Neuronal stem cell (in vitro differentiated cells): ENCODE results near the gene CRABP2.

Source experiments
- DNase-seq: peaks from one replicate; pipeline ENCODE4 v3.0.0-alpha.2; 2013; ENCODE audit warnings: low spot score
- H2AFZ ChIP-seq: one replicate; pipeline ENCODE4 v1.6.1; 2013; ENCODE audit warnings: mild to moderate bottlenecking, low read length, inconsistent platforms
- H2AK5ac ChIP-seq: 2 replicates; pipeline ENCODE4 v1.6.1; 2013; ENCODE audit warnings: low read depth, mild to moderate bottlenecking, inconsistent platforms, low read length, moderate library complexity, mixed read lengths
- H2BK120ac ChIP-seq: 2 replicates; pipeline ENCODE4 v1.6.1; 2013; ENCODE audit warnings: low read depth, mild to moderate bottlenecking, inconsistent platforms, low read length, moderate library complexity, mixed read lengths
- H2BK12ac ChIP-seq: one replicate; pipeline ENCODE4 v1.6.1; 2013; ENCODE audit warnings: low read length, inconsistent platforms
- H2BK15ac ChIP-seq: 2 replicates; pipeline ENCODE4 v1.6.1; 2013; ENCODE audit warnings: mild to moderate bottlenecking, low read length, inconsistent platforms, mixed read lengths
- H2BK5ac ChIP-seq: one replicate; pipeline ENCODE4 v1.6.1; 2013; ENCODE audit warnings: inconsistent platforms, mild to moderate bottlenecking, low read length, moderate library complexity
- H3K14ac ChIP-seq: one replicate; pipeline ENCODE4 v1.6.1; 2013; ENCODE audit warnings: low read length, inconsistent platforms
- H3K18ac ChIP-seq: 2 replicates; pipeline ENCODE4 v1.6.1; 2013; ENCODE audit warnings: low read length, inconsistent platforms
- H3K23ac ChIP-seq: 2 replicates; pipeline ENCODE4 v1.6.1; 2013; ENCODE audit warnings: low read depth, mild to moderate bottlenecking, mixed read lengths, low read length, inconsistent platforms; ENCODE audit not compliant: poor library complexity
- H3K27ac ChIP-seq: replicated peaks from 3 replicates; pipeline ENCODE4 v1.5.1; 2013; ENCODE audit warnings: low read length, inconsistent platforms
- H3K27me3 ChIP-seq, 3 experiments: 2 replicates each; pipeline ENCODE4 v1.6.1; 2013; ENCODE audit warnings: low read length in 3 of 3, mild to moderate bottlenecking in 2 of 3, inconsistent platforms in 1 of 3, low read depth in 1 of 3, mixed read lengths in 1 of 3, moderate library complexity in 1 of 3; ENCODE audit not compliant: control insufficient read depth in 3 of 3, insufficient read depth in 3 of 3
- H3K36me3 ChIP-seq, 2 donors: replicated peaks in 1 of 2; 2 replicates each; pipeline ENCODE4 v1.6.1; 2013; ENCODE audit warnings: low read length in 2 of 2; ENCODE audit not compliant: control insufficient read depth in 2 of 2, insufficient read depth in 2 of 2
- H3K4ac ChIP-seq: 2 replicates; pipeline ENCODE4 v1.6.1; 2013; ENCODE audit warnings: inconsistent platforms, mild to moderate bottlenecking, low read length, moderate library complexity
- H3K4me1 ChIP-seq, 2 donors: 1 replicate in 1 of 2; 2 replicates in 1 of 2; pipeline ENCODE4 v1.6.1; 2013; ENCODE audit warnings: low read length in 2 of 2, low read depth in 1 of 2; ENCODE audit not compliant: control insufficient read depth in 2 of 2, insufficient read depth in 1 of 2
- H3K4me2 ChIP-seq: one replicate; pipeline ENCODE4 v1.6.1; 2013; ENCODE audit warnings: mild to moderate bottlenecking, low read length, inconsistent platforms; ENCODE audit not compliant: insufficient read depth, poor library complexity, severe bottlenecking
- H3K4me3 ChIP-seq, 2 donors: 2 replicates each; pipeline ENCODE4 v1.5.1; 2013; ENCODE audit warnings: low read length in 2 of 2, mild to moderate bottlenecking in 2 of 2, inconsistent platforms in 1 of 2, moderate library complexity in 1 of 2
- H3K79me1 ChIP-seq: one replicate; pipeline ENCODE4 v1.6.1; 2013; ENCODE audit warnings: low read depth, mild to moderate bottlenecking, inconsistent platforms, low read length, moderate library complexity
- H3K9ac ChIP-seq: one replicate; pipeline ENCODE4 v1.6.1; 2013; ENCODE audit warnings: mild to moderate bottlenecking, low read depth, low read length, inconsistent platforms; ENCODE audit not compliant: poor library complexity
- H3K9me3 ChIP-seq, 2 donors: replicated peaks in 1 of 2; 2 replicates each; pipeline versions ENCODE3 to v1.6.1; 2013; ENCODE audit warnings: low read length in 2 of 2, mild to moderate bottlenecking in 2 of 2, inconsistent platforms in 1 of 2, low read depth in 1 of 2, mixed read lengths in 1 of 2, moderate library complexity in 1 of 2; ENCODE audit not compliant: control insufficient read depth in 2 of 2, insufficient read depth in 1 of 2
- H4K8ac ChIP-seq: one replicate; pipeline ENCODE4 v1.6.1; 2013; ENCODE audit warnings: low read depth, mild to moderate bottlenecking, inconsistent platforms, low read length, moderate library complexity
- H4K91ac ChIP-seq: one replicate; pipeline ENCODE4 v1.6.1; 2013; ENCODE audit warnings: low read length, low read depth, mild to moderate bottlenecking, inconsistent platforms; ENCODE audit not compliant: poor library complexity
- WGBS, 2 donors: extraction: QIAGEN DNeasy Blood & Tissue Kit; methylation state at CpG; one replicate each; pipeline ENCODE4 v1.1.7; 2013; ENCODE audit warnings: missing lambda C conversion rate in 2 of 2, mixed read lengths in 1 of 2; ENCODE audit not compliant: insufficient read length in 2 of 2, insufficient replicate concordance in 1 of 2; ENCODE audit errors: extremely low coverage in 2 of 2; 5-methylcytosine and 5-hydroxymethylcytosine counted together

Gene CRABP2

DNA sequence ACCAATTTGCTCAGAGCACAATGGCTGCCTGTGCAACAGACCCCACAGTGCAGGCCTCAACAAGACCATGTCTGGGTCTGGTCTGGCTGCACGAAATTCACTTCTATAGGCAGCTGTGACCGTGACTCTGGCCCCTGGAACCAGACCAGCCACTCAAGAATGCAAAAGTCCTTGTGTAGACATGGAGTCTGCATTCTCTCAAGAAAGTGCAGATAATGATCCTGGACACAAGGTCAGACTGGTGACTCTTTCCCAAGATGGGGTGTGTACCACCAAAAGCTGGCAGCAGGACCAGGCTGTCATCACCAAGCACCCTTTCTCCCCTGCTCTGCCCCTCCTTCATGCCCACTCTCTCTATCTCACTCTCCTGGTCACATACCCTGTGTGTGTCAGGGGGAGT, 15.7 kb upstream of the CRABP2 start:
- WGBS, 2 donors, result no CpG with 5 or more reads among the region's 2 CpGs
- Histone ChIP-seq H3K27me3 (no peaks in the 10 kb centered on the region), H3K14ac (no peak overlapping the region), H2AK5ac (no peak overlapping the region), H3K4ac (no peak overlapping the region), H3K9me3 (no peaks in the 10 kb centered on the region), H2BK15ac (no peak overlapping the region), H3K4me1 (peaks cover 6 to 7% of the 10 kb centered on the region in 2 donors), H2AFZ (no peak overlapping the region), H3K27ac (no peak overlapping the region), H2BK120ac (no peak overlapping the region), H3K36me3 (peaks cover 31 to 58% of the 10 kb centered on the region in 2 donors), H2BK12ac (no peak overlapping the region), H4K8ac (no peak overlapping the region), H4K91ac (no peak overlapping the region), H3K4me3 (no peak overlapping the region), H3K9ac (no peak overlapping the region), H3K18ac (no peak overlapping the region), H3K79me1 (no peaks in the 10 kb centered on the region), H3K4me2 (no peak overlapping the region), H3K23ac (no peak overlapping the region), H2BK5ac (no peak overlapping the region)
- DNase-seq, result no peak

DNA sequence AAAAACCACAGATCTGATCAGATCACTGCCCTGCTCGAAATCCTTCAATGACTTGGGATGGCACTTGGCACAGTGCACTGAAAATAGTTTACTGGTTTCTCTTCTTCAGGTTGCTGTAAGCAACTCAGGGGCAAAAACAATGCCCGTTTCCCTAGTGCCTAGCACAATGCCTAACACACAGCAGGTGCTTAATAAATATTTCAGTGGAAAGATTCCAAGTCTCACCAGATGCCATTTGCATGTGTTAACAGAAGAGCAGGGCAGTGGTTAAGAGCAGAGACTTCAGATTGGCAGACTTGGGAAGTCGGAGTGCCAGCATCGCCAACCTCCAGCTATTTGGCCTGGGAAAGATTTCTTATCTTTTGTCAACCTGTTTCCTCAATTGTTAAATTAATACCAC, 12.0 kb upstream of the CRABP2 start:
- Histone ChIP-seq H2BK120ac (no peak overlapping the region), H3K36me3 (peaks cover 8 to 23% of the 10 kb centered on the region in 2 donors), H3K4me1 (no peaks in the 10 kb centered on the region), H3K27ac (no peak overlapping the region), H4K8ac (no peak overlapping the region), H3K9me3 (no peaks in the 10 kb centered on the region), H3K79me1 (no peaks in the 10 kb centered on the region), H3K23ac (no peak overlapping the region), H2AK5ac (no peak overlapping the region), H3K9ac (no peak overlapping the region), H2BK15ac (no peak overlapping the region), H3K4me2 (no peak overlapping the region), H3K18ac (no peak overlapping the region), H2BK12ac (no peak overlapping the region), H3K4me3 (no peak overlapping the region), H3K27me3 (no peaks in the 10 kb centered on the region), H3K4ac (no peak overlapping the region), H2BK5ac (no peak overlapping the region), H3K14ac (no peak overlapping the region), H2AFZ (no peak overlapping the region), H4K91ac (no peak overlapping the region)
- DNase-seq, result no peak
- WGBS, 2 donors, result no CpG with 5 or more reads among the region's 4 CpGs

DNA sequence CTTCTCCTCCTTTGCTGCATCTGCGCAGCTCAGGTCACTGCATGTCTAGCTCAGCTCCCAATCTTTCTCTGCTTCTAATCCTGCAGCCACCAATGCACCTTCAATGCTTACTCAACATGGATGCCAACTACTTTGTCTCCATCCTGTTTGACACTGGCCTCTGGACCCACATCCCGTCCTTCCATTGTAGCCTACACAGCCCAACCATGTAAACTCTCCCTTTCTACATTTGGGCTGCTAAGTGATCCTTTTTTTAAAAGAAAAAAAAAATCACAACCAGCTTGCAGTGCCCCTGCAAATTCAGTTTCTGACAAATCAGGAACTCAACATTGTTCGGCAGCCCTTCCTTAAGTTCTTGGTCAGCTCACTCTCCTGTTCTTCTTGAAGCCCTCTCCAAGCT, 9.4 kb upstream of the CRABP2 start:
- Histone ChIP-seq H3K4ac (no peak overlapping the region), H3K18ac (no peak overlapping the region), H3K27ac (no peak overlapping the region), H3K4me3 (no peak overlapping the region), H4K8ac (no peak overlapping the region), H2BK120ac (no peak overlapping the region), H2BK12ac (no peak overlapping the region), H2BK5ac (no peak overlapping the region), H3K14ac (no peak overlapping the region), H3K9ac (no peak overlapping the region), H3K4me2 (no peak overlapping the region), H3K23ac (no peak overlapping the region), H3K27me3 (no peaks in the 10 kb centered on the region), H2AK5ac (no peak overlapping the region), H3K9me3 (no peaks in the 10 kb centered on the region), H2AFZ (no peak overlapping the region), H3K79me1 (no peaks in the 10 kb centered on the region), H2BK15ac (no peak overlapping the region), H3K36me3 (peaks cover 0 to 7% of the 10 kb centered on the region in 2 donors), H4K91ac (no peak overlapping the region), H3K4me1 (peaks cover 15 to 18% of the 10 kb centered on the region in 2 donors)
- WGBS, 2 donors, result no CpG with 5 or more reads among the region's 3 CpGs
- no peak for DNase-seq

DNA sequence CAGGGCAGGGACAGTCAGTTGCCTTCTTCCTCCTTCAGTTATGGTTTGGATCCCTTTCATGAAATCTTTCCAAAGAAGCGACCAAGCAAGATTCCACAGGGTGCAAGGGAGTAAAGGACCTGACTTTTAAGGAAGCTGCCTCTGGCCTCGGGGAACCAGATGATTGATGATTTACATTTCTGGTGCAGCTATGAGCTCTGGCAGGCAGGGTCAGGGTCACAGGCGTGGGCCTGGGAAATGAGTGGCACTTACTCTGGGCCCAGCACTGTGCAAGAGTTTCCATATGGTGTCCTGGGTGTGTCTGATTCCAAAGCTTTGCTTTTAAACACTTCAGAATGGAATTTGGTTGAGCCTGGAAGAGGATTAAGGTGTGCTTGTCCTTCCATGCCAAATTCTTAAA, 7.2 kb upstream of the CRABP2 start:
- Histone ChIP-seq H3K4ac (no peak overlapping the region), H4K8ac (no peak overlapping the region), H3K4me1 (peaks cover 37 to 39% of the 10 kb centered on the region in 2 donors), H3K36me3 (no peaks in the 10 kb centered on the region), H3K79me1 (no peaks in the 10 kb centered on the region), H2BK12ac (no peak overlapping the region), H2AK5ac (peak overlapping the region; percentile 3), H3K23ac (no peak overlapping the region), H2BK5ac (no peak overlapping the region), H3K4me2 (no peak overlapping the region), H3K4me3 (no peak overlapping the region), H3K27ac (no peak overlapping the region), H3K9me3 (no peaks in the 10 kb centered on the region), H3K27me3 (no peaks in the 10 kb centered on the region), H2BK120ac (no peak overlapping the region), H3K14ac (no peak overlapping the region), H4K91ac (no peak overlapping the region), H2BK15ac (no peak overlapping the region), H3K18ac (no peak overlapping the region), H3K9ac (no peak overlapping the region), H2AFZ (no peak overlapping the region)
- WGBS, 2 donors, result no CpG with 5 or more reads among the region's 3 CpGs
- DNase-seq, result no peak
